ENCODE measurements around the gene SCYGR6. TPM values are rescaled to one million over a fixed set of nuclear protein-coding genes. Genes with fewer than 3 reads are reported as not detected.

The SCYGR6 gene
- polyA plus RNA-seq, 3 donors = not detected

DNA sequence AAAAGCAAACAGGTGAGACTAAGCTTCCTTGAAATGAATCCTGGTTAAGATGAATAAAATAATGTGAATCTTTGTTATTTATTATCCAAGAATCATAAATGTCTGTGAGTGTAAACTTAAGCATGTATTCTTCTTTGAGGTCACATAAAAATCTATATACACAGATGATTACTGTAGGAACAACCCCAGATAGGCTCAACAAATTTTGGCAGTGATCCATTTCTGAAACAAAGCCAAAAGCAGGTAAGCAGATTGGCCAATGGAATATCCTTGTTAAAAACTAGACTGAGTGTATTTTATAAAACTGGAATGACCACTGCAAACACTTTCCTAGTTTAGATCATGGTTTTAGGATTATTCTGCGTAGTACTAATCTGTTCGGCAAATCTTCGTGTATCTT, 46.6 kb downstream of the SCYGR6 start:
- H3K27me3 Mint-ChIP-seq (ENCODE audit: low read depth in 3 of 3) = peaks cover 3 to 5% (median 4%) of the 10 kb centered on the region in 3 donors
- intact Hi-C loops (cut with micrococcal nuclease) = no loop called here
- WGBS (ENCODE audit: insufficient coverage) = no CpG with 5 or more reads among the region's 3 CpGs

DNA sequence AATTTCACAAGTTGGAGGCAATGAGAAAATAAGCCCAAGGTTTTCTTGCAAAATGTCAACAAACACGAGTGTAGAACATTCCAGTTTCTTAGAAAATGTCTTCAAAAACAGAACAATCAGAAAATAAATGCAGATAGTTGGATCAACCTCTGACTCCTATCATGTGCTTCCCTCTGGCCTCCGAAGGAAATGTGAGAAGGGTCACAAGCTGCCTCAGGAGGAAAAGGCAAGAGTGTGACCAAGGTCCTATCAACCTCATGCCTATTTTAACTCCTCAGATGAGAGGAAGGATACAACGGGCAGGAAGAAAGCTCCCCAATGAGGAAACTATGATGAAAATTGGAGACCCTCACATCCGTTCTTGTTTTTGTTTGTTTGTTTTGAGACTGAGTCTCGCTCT, 50.1 kb downstream of the SCYGR6 start:
- no peak overlapping the region for H3K27ac Mint-ChIP-seq

More for the DNA sequence above, 46.6 kb downstream of the SCYGR6 start:
- H3K9ac ChIP-seq (ENCODE audit: insufficient read depth, low read length, poor library complexity, severe bottlenecking) = no peak overlapping the region
- H3K4me3 ChIP-seq (replicated peaks in 1 of 3; ENCODE audit: low read depth in 2 of 3, low read length in 3 of 3) = no peak overlapping the region
- no peak overlapping the region for H2AFZ ChIP-seq (ENCODE audit: insufficient read depth, low read depth, low read length, poor library complexity, severe bottlenecking)
- no peaks in the 10 kb centered on the region for H3K9me3 ChIP-seq (replicated peaks in 1 of 2; ENCODE audit: control insufficient read depth in 1 of 2, insufficient read depth in 1 of 2, low read length in 2 of 2)
- Mint-ChIP-seq H3K27ac (no peak overlapping the region), H3K4me1 (no peaks in the 10 kb centered on the region), H3K36me3 (no peaks in the 10 kb centered on the region), H3K9me3 (peaks cover 0 to 12% (median 3%) of the 10 kb centered on the region in 7 donors), H3K4me3 (no peak overlapping the region)
- H3K36me3 ChIP-seq (replicated peaks in 1 of 2; ENCODE audit: control insufficient read depth in 1 of 2, insufficient read depth in 2 of 2, low read length in 2 of 2) = no peaks in the 10 kb centered on the region
- no peak overlapping the region for H3K4me2 ChIP-seq (replicated peaks; ENCODE audit: extremely low read depth, low read length, poor library complexity, severe bottlenecking)
- H3K27me3 ChIP-seq (ENCODE audit: control insufficient read depth in 2 of 2, insufficient read depth in 2 of 2, low read length in 2 of 2) = no peaks in the 10 kb centered on the region
- H4K20me1 ChIP-seq (ENCODE audit: insufficient read depth, low read length) = no peaks in the 10 kb centered on the region
- no peaks in the 10 kb centered on the region for H3K4me1 ChIP-seq (ENCODE audit: control insufficient read depth in 1 of 2, insufficient read depth in 2 of 2, low read length in 2 of 2)
- DNase-seq = no peak
- H3K79me2 ChIP-seq (ENCODE audit: insufficient read depth, low read length) = no peaks in the 10 kb centered on the region
- TF ChIP-seq, protein P1, sequence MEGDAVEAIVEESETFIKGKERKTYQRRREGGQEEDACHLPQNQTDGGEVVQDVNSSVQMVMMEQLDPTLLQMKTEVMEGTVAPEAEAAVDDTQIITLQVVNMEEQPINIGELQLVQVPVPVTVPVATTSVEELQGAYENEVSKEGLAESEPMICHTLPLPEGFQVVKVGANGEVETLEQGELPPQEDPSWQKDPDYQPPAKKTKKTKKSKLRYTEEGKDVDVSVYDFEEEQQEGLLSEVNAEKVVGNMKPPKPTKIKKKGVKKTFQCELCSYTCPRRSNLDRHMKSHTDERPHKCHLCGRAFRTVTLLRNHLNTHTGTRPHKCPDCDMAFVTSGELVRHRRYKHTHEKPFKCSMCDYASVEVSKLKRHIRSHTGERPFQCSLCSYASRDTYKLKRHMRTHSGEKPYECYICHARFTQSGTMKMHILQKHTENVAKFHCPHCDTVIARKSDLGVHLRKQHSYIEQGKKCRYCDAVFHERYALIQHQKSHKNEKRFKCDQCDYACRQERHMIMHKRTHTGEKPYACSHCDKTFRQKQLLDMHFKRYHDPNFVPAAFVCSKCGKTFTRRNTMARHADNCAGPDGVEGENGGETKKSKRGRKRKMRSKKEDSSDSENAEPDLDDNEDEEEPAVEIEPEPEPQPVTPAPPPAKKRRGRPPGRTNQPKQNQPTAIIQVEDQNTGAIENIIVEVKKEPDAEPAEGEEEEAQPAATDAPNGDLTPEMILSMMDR (IDR thresholded peaks at IDR 0.05) = no peak
- H3K27ac ChIP-seq (ENCODE audit: low read depth in 1 of 2, low read length in 2 of 2) = no peak overlapping the region

More for the DNA sequence above, 50.1 kb downstream of the SCYGR6 start:
- H3K27me3 Mint-ChIP-seq (ENCODE audit: low read depth in 3 of 3) = peaks cover 1 to 5% (median 1%) of the 10 kb centered on the region in 3 donors
- Histone ChIP-seq H3K27ac (ENCODE audit: low read depth in 1 of 2, low read length in 2 of 2) (no peak overlapping the region), H3K4me1 (ENCODE audit: control insufficient read depth in 1 of 2, insufficient read depth in 2 of 2, low read length in 2 of 2) (no peaks in the 10 kb centered on the region), H4K20me1 (ENCODE audit: insufficient read depth, low read length) (no peaks in the 10 kb centered on the region), H3K4me2 (replicated peaks; ENCODE audit: extremely low read depth, low read length, poor library complexity, severe bottlenecking) (no peak overlapping the region), H3K9ac (ENCODE audit: insufficient read depth, low read length, poor library complexity, severe bottlenecking) (no peak overlapping the region), H3K27me3 (ENCODE audit: control insufficient read depth in 2 of 2, insufficient read depth in 2 of 2, low read length in 2 of 2) (no peaks in the 10 kb centered on the region), H3K36me3 (replicated peaks in 1 of 2; ENCODE audit: control insufficient read depth in 1 of 2, insufficient read depth in 2 of 2, low read length in 2 of 2) (no peaks in the 10 kb centered on the region), H2AFZ (ENCODE audit: insufficient read depth, low read depth, low read length, poor library complexity, severe bottlenecking) (no peak overlapping the region), H3K9me3 (replicated peaks in 1 of 2; ENCODE audit: control insufficient read depth in 1 of 2, insufficient read depth in 1 of 2, low read length in 2 of 2) (no peaks in the 10 kb centered on the region), H3K4me3 (replicated peaks in 1 of 3; ENCODE audit: low read depth in 2 of 3, low read length in 3 of 3) (no peak overlapping the region), H3K79me2 (ENCODE audit: insufficient read depth, low read length) (no peaks in the 10 kb centered on the region)
- no peak overlapping the region for H3K4me3 Mint-ChIP-seq
- 100% methylated on average over 1 of the region's 5 CpGs for WGBS (ENCODE audit: insufficient coverage)
- peaks cover 0 to 9% (median 0%) of the 10 kb centered on the region in 7 donors for H3K9me3 Mint-ChIP-seq
- DNase-seq = no peak
- no peaks in the 10 kb centered on the region for H3K4me1 Mint-ChIP-seq
- TF ChIP-seq, protein P1 (IDR thresholded peaks at IDR 0.05) = no peak
- H3K36me3 Mint-ChIP-seq = no peaks in the 10 kb centered on the region
- intact Hi-C loops (cut with micrococcal nuclease) = no loop called here

Small RNA genes within 50 kb of the gene (small RNA-seq; reads per million reads assigned to genes)
- gene RNA5SP121 (ENCODE audit: insufficient read length, low read depth) = not detected

Other genes with a start within 250 kb of the SCYGR6 start
- gene SCYGR2, start 125.9 kb downstream of the SCYGR6 start, polyA plus RNA-seq = not detected
- not detected for gene SCYGR3, start 109.9 kb downstream of the SCYGR6 start, polyA plus RNA-seq
- gene SCYGR4, start 107.3 kb downstream of the SCYGR6 start, polyA plus RNA-seq = not detected
- not detected for gene SCYGR5, start 58.0 kb downstream of the SCYGR6 start, polyA plus RNA-seq
- not detected for gene SLC19A3, start 6.7 kb downstream of the SCYGR6 start, polyA plus RNA-seq
- not detected for gene SCYGR7, start 3.6 kb upstream of the SCYGR6 start, polyA plus RNA-seq
- not detected for gene SCYGR8, start 21.1 kb upstream of the SCYGR6 start, polyA plus RNA-seq
- 1 to 10 TPM in 1 of 3 donors, under 1 TPM in 1, not detected in 1; 0.47 to 6.2 TPM for gene CCL20, start 89.1 kb upstream of the SCYGR6 start, polyA plus RNA-seq
- not detected for gene DAW1, start 146.9 kb upstream of the SCYGR6 start, polyA plus RNA-seq